ENCODE measurements around the gene LTB4R2.
"Not testable (repeated sequence)": the region's sequence is repeated elsewhere in the genome, so short reads cannot be mapped to it uniquely, and the experiment has no call there.

LTB4R2 gene

DNA sequence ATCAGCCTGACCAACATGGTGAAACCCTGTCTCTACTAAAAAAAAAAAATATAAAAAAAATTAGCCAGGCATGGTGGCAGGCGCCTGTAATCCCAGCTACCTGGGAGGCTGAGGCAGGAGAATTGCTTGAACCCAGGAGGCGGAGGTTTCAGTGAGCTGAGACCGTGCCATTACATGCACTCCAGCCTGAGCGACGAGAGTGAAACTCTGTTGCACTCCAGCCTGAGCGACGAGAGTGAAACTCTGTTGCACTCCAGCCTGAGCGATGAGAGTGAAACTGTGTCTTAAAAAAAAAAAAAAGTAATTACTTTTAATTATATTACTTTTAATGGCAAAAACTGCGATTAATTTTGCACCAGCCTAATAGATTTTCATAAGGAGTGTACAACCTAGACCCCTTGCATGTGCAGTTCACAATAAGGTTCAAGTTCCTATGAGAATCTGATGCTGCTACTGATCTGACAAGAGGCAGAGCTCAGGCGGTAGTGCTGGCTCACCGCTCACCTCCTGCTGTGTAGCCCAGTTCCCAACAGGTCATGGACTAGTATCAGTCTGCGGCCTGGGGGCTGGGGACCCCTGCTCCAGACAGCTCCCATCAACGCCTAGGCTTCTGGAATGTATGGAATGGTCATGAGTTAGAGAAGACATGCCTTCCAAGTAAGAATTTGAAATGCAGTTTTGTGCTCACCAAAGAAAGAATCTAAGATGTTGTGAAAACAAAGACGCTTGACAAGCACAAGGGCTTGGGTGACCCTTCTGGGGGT lies 11.5 kb downstream of the LTB4R2 start:
- no peak for DNase-seq (ENCODE audit: low read depth)

DNA sequence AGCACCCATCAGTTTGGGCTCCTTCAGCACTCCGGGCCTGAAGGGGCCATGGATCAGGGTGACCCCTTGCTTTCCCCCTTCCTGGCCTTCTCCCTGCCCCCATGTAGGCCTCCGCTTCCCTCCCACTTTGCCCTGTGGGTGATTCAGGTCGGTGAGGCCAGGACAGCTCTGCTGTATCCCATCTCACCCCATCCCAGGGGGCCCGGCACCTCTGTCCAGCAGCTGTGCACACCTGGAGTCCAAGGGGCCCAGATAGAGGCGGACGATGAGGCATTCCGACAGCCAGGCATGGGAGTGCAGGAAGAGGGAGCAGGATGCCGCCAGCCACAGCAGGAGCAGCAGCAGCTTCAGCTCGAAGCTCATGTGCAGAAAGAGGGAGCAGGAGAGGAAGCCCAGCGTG lies 12.7 kb downstream of the LTB4R2 start:
- DNase-seq (ENCODE audit: low read depth), result no peak

- no peak for DNase-seq (ENCODE audit: low read depth)
These were observed 13.4 kb downstream of the LTB4R2 start for GRCh38 chr14:24323341-24323740.

DNA sequence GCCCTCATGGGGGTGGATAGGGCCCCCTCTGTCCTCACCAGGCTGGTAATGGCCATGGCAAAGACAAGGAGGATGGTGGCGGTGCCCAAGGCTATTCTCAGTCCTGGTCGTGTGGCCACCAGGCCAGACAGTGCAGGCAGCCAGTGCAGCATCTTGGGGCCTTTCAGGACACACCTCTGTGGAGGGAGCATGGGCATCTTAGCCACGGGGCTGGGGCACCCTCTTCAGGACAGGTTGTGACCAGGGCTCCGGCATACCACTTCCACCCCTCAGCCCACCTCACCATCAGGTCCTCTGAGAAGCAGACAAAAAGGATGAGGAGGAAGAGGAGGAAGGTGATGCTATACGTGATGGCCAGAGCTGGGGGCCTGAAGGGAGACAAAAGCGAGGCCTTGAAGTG lies 14.1 kb downstream of the LTB4R2 start:
- no peak for DNase-seq (ENCODE audit: low read depth)

GRCh38 chr14:24325041-24325530 lies 15.1 kb downstream of the LTB4R2 start:
- no peak for DNase-seq (ENCODE audit: low read depth)

- no peak for DNase-seq (ENCODE audit: low read depth)
These were observed 16.0 kb downstream of the LTB4R2 start for GRCh38 chr14:24325963-24326362.

DNA sequence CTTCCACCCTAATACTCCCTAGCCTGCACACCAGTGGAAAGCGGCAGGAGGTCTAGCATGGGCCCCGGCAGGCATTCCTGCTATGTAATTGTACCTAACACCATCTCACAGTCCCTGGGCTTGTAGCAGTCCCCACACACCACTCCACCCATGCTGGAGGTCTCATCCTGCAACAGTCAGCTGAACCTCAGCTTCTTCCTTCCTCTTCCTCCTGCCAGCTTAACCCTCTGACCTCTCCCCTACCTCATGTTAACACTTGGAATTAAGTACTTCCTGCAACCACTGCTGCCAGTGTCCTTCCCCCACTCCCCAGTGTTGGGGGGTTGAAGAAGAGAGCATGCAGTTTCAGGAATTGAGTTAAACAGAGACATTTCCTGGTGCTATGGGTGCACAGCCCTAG lies 17.4 kb downstream of the LTB4R2 start:
- DNase-seq (ENCODE audit: low read depth), result no peak

DNA sequence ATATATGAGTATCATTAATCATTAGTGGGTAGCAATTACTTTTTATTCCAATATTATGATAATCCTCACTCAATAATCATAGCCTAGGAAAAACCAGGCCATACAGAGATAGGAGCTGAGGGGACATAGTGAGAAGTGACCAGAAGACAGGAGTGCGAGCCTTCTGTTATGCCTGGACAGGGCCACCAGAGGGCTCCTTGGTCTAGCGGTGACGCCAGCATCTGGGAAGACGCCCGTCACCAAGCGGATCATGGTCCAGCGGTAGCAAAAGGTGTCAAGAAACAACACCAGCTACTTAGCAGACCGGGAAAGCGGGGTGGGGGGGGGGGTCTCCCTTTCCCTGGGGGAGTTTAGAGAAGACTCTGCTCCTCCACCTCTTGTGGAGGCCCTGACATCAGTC lies 18.0 kb downstream of the LTB4R2 start:
- DNase-seq (ENCODE audit: low read depth), result not testable (repeated sequence)

DNA sequence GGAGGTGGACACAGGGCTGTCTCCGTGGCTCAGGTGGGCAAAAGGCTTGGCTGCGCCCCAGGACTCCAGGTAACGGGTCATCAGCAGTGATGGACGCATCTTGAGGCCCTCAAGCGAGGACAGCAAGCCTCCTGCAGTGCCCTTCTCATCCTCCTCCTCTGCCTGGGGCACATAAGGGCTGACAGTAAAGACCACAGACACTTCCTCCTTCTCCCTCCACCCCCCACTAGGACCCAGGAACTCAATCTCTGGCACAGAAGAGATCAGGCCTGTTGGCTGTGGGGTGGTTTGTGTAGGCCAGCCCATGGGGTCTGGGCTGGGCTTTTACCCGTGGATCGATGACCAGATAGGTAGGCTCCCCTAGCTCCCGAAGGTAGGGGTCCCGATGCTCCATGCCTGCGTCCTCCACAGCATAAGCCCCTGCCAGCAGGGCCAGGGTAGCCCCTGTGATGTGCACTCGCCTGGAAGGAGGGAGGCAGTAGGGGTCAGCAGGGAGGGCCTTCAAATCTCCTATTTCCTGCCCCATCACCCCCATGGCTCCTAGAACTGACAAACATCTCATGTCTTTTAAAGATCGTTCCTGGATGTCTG lies 19.2 kb downstream of the LTB4R2 start:
- DNase-seq (ENCODE audit: low read depth), result no peak

DNA sequence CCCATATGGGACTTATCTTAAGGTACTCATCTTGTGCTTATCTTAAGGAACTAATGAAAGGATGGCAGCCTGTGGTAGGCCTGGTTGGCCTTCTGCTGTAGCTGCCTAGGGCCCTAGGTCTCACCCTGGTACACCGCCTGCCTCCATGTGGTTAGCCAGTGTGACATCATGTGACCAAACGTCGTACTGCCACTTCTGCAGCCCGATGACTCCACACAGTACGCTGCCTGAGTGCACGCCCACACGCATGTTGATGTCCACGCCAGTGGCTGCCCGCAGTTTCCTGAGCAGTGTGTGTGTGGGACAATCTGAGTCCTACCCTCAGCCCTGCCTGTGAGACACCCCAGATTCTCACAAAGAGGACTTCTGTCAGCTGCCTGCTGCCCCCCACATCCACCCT lies 19.8 kb downstream of the LTB4R2 start:
- no peak for DNase-seq (ENCODE audit: low read depth)

GRCh38 chr14:24330973-24331674 lies 21.2 kb downstream of the LTB4R2 start:
- no peak for DNase-seq (ENCODE audit: low read depth)

GRCh38 chr14:24331731-24332267 lies 21.9 kb downstream of the LTB4R2 start:
- no peak for DNase-seq (ENCODE audit: low read depth)

- no peak for DNase-seq (ENCODE audit: low read depth)
These were observed 22.5 kb downstream of the LTB4R2 start for GRCh38 chr14:24332268-24332993.

GRCh38 chr14:24334431-24335291 lies 24.7 kb downstream of the LTB4R2 start, which contains the start of gene ADCY4:
Gene ADCY4, minus strand, starts transcription at chr14:24335071. Its CDS starts 419 bp downstream, at chr14:24334652.
- DNase-seq (ENCODE audit: low read depth), result no peak

GRCh38 chr14:24335461-24336171 lies 25.7 kb downstream of the LTB4R2 start:
- no peak for DNase-seq (ENCODE audit: low read depth)

DNA sequence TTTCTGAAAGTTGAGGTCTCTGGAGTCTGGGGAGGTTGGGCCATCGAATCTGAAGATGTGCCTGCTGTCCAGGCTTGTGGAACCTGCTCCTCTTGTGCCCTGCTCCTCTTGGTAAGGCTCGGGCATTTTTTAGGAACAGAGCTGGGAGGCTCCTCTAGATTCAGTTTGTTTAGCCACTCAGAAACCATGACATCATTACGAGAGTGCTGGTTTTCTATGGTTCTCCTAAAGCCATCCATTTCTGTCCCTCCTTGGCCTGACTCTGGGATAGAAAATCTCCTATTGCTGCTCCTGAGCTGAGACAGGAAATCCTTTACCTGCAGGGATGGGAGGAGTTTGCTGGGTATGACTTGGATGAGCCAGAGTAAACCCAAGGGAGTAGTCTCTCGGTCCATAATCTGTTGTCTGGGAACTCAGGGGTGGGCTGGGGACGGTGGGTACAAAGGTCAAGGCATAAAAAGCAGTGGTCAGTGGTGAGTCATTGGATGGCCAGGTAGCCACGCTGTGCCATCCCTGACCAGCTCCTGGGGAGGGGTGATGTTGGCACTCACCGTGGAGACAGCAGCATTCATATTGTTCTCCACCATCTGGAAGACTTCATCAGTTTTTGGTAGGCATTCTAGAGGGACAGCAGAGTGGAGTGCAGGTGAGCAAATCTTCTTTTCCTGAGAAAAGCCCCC lies 27.3 kb downstream of the LTB4R2 start:
- no peak for DNase-seq (ENCODE audit: low read depth)

GRCh38 chr14:24337824-24338175 lies 27.9 kb downstream of the LTB4R2 start:
- no peak for DNase-seq (ENCODE audit: low read depth)

DNA sequence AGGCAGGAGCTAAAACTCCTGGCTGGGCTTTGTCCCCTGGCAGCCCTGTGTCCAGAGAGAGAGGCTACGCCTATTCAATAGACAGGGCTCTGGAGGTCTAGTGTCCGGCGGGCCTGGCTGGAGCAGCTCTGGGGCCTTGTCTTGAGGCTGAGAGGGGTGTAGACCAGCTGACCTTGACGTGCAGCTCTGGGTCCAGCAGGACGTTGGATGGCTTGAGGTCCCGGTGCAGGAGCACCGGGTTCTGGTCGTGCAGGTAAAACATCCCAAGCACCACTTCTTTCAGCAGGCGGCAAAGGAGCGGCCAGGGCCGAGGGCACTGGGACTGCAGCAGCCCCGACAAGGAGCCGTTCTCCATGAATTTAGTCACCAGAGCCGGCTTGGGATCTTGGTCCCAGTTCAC lies 28.9 kb downstream of the LTB4R2 start:
- no peak for DNase-seq (ENCODE audit: low read depth)

DNA sequence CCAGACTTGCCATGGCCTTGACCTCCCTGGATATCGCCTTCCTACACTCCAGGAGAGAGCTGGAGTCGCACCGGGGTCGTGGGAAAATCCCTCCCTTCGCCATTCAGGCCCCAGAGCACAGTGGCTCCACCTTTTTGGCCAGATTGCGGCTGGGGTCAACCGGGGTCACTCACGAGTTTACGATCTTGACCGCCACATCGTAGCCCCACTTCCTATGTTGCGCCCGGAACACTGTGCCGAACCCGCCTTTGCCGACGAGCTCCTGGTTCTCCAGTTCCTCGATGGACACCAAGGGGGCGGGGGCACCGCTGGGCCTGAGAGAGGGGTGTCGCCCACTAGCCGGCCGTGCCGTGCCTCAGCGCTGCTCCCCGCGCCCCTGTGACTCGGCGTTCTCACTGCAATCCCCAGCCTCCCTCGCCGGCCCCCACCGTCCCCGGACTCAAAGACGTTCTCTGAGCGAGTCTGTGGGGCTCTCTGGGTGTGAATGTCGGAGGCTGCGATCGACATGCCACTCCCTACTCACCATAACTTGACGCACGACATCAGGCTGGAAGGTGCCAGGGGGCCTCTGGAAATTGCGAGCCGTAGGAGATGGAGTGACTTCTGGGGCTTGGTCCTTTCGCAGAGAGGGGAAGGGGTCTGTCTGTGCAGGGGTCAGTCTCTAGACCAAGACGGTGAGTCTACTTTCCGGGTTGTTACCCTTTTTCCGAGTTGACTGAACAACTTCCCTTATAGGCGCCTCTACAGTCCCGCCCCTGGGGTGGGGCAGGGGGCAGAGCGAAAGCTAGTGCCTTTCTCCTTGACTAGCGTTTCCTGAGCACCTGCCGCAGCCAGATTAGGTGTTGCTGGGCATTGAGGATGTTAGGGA lies 29.6 kb downstream of the LTB4R2 start, which contains the start of gene RIPK3:
TSS of gene RIPK3 (minus strand) at position 708 of the 868 bp plus-strand sequence. CDS start at position 543, 165 bp downstream.
- DNase-seq (ENCODE audit: low read depth), result no peak

Measured in HS-27A (cell line).